Measurements from ENCODE around the gene ZBTB3. TPM values are rescaled to one million over a fixed set of nuclear protein-coding genes. Genes with fewer than 3 reads are reported as not detected.

ZBTB3 gene
- total RNA-seq, 1 experiment from 2014 or later = 43.4 TPM

- H3K14ac ChIP-seq (ENCODE audit: insufficient read depth, low read length) = peak within 1 kb of the TSS; percentile 69
- no peak within 1 kb of the TSS for H2AFZ ChIP-seq (ENCODE audit: low read length)
- H3K23ac ChIP-seq (ENCODE audit: insufficient read length, low read depth, low read length) = no peak within 1 kb of the TSS
- no peak within 1 kb of the TSS for H2BK120ac ChIP-seq (ENCODE audit: low read depth, low read length, poor library complexity, severe bottlenecking)
- H3K56ac ChIP-seq (ENCODE audit: insufficient read length, low read depth, low read length) = no peak within 1 kb of the TSS
- peak within 1 kb of the TSS; percentile 99 for H3K4me2 ChIP-seq (ENCODE audit: insufficient read depth, insufficient read length, low read length)
- no peak for TF ChIP-seq CTCF (conservative IDR thresholded peaks at IDR 0.05)
- peaks cover 20 to 34% (median 22%) of the 10 kb centered on the region in 3 experiments for H3K36me3 Mint-ChIP-seq (ENCODE audit: insufficient read depth in 1 of 3, low read depth in 3 of 3)
- no peak within 1 kb of the TSS for H4K8ac ChIP-seq (replicated peaks; ENCODE audit: insufficient read length, low read depth, low read length)
- H3K4me3 Mint-ChIP-seq = peak within 1 kb of the TSS; percentile 84 to 91
- no CpG with 5 or more reads among the region's 10 CpGs for WGBS (ENCODE audit: extremely low coverage, insufficient read length, low lambda C conversion rate)
- no peak within 1 kb of the TSS for H4K91ac ChIP-seq (ENCODE audit: insufficient read length, low read depth, low read length)
- no peak within 1 kb of the TSS for H3K27ac ChIP-seq (ENCODE audit: insufficient read length, low read depth, low read length)
- H3K23me2 ChIP-seq (ENCODE audit: insufficient read length, low read depth, low read length, poor library complexity, severe bottlenecking) = peaks cover 28% of the 10 kb centered on the region
- no peaks in the 10 kb centered on the region; the same call in 1 of the 2 replicates for H3K79me2 ChIP-seq (ENCODE audit: insufficient read depth, low read length)
- no peaks in the 10 kb centered on the region for H4K20me1 ChIP-seq (ENCODE audit: control insufficient read depth, insufficient read depth, insufficient read length)
- no peak within 1 kb of the TSS for H3T11ph ChIP-seq (ENCODE audit: low read length)
- no peaks in the 10 kb centered on the region for H3K27me3 Mint-ChIP-seq (ENCODE audit: low read depth)
- peak; percentile 99 for DNase-seq
- H2BK12ac ChIP-seq (ENCODE audit: insufficient read length, low read depth, low read length) = no peak within 1 kb of the TSS
- H3K18ac ChIP-seq (ENCODE audit: insufficient read length, low read depth, low read length) = peak within 1 kb of the TSS; percentile 37
- no peak within 1 kb of the TSS for H2BK20ac ChIP-seq (ENCODE audit: low read depth, low read length, poor library complexity, severe bottlenecking)
- no peaks in the 10 kb centered on the region; a peak in 1 of 5 replicates for H3K9me3 Mint-ChIP-seq
- H4K5ac ChIP-seq (ENCODE audit: insufficient read length, low read depth, low read length) = no peak within 1 kb of the TSS
- H3K4me1 Mint-ChIP-seq = peaks cover 39 to 44% of the 10 kb centered on the region in 2 experiments
- H3K27ac Mint-ChIP-seq = peak within 1 kb of the TSS; percentile 96 to 100 (median 97)
- no peak within 1 kb of the TSS for H2BK5ac ChIP-seq (ENCODE audit: insufficient read length, low read length)
- H3K79me1 ChIP-seq (ENCODE audit: insufficient read depth, low read depth, low read length, poor library complexity, severe bottlenecking) = no peaks in the 10 kb centered on the region
- no peak within 1 kb of the TSS for H2BK15ac ChIP-seq (ENCODE audit: low read depth, low read length)
- H3K4ac ChIP-seq (ENCODE audit: low read depth, low read length) = no peak within 1 kb of the TSS
- peak within 1 kb of the TSS; percentile 67 for H3K9ac ChIP-seq (ENCODE audit: extremely low read depth, insufficient read length, low read length)
- no peaks in the 10 kb centered on the region for H3K9me3 ChIP-seq (ENCODE audit: control insufficient read depth, low read depth, low read length)
- H3K27me3 ChIP-seq (ENCODE audit: insufficient read depth, low read length) = no peaks in the 10 kb centered on the region
- no peak within 1 kb of the TSS for H2AK5ac ChIP-seq (ENCODE audit: insufficient read length, low read length)
- H3K4me1 ChIP-seq (ENCODE audit: insufficient read depth, low read length) = peaks cover 2% of the 10 kb centered on the region; the same call in 1 of the 2 replicates
Measured at GRCh38 chr11:62707277-62707861, 46.6 kb downstream of the ZBTB3 start, which contains the start of the genes BSCL2 and GNG3. BSCL2 (minus strand) TSS chr11:62707424; CDS start chr11:62707195, 229 bp downstream. GNG3 (plus strand) TSS chr11:62707676; CDS start chr11:62708296, 620 bp downstream.
